ENCODE results near the gene SARDH. TPM values are rescaled to one million over a fixed set of nuclear protein-coding genes. Genes with fewer than 3 reads are reported as not detected.
"Not testable (repeated sequence)": the region's sequence is repeated elsewhere in the genome, so short reads cannot be mapped to it uniquely, and the experiment has no call there.

Gene SARDH
- total RNA-seq, 1 experiment from 2014 or later: 5.6 TPM

DNA sequence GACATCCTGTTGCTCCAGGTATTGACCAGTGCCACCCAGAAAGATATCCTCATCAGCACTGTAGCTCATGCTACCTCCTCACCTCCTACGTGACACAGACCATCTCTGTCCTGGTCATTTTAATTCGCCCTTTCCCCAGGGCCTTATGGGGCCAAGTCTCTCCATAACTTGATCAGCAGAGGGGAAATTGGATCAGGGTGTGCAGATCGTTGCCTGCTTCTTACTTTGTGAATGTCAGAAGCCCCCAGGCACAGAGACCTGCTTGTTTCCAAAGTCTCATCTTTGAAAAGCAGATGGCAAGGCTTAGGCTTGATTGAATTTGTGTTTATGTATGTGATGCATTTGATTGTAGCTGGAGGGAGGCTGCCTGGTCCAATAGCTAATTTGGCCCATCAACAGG, 110.8 kb downstream of the SARDH start:
- intact Hi-C loops (cut with micrococcal nuclease): no loop called here
- Histone ChIP-seq H3K4me1 (ENCODE audit: control insufficient read depth in 1 of 2, insufficient read depth in 2 of 2, low read length in 2 of 2) (no peaks in the 10 kb centered on the region; a peak in 1 of 4 replicates), H3K9me2 (ENCODE audit: insufficient read depth) (no peaks in the 10 kb centered on the region), H3K4me3 (replicated peaks in 1 of 2; ENCODE audit: low read depth in 1 of 2, low read length in 2 of 2) (no peak overlapping the region), H3K27me3 (ENCODE audit: insufficient read depth, low read length) (peaks cover 22% of the 10 kb centered on the region), H2AFZ (ENCODE audit: low read depth, low read length, poor library complexity, severe bottlenecking) (no peak overlapping the region), H3K9me3 (ENCODE audit: control insufficient read depth in 1 of 2, insufficient read depth in 1 of 2, low read depth in 1 of 2, low read length in 2 of 2) (no peaks in the 10 kb centered on the region), H3K79me2 (ENCODE audit: insufficient read depth, low read length) (no peaks in the 10 kb centered on the region), H3K36me3 (ENCODE audit: control insufficient read depth in 1 of 2, insufficient read depth in 2 of 2, low read length in 2 of 2) (no peaks in the 10 kb centered on the region), H4K20me1 (ENCODE audit: insufficient read depth) (no peaks in the 10 kb centered on the region), H3K27ac (ENCODE audit: low read depth, low read length) (no peak overlapping the region), H3K4me2 (ENCODE audit: low read length) (no peak overlapping the region), H3K9ac (ENCODE audit: low read length) (no peak overlapping the region)
- no TSS peak for BruUV-seq (replicated peaks)
- TF ChIP-seq, protein P1, sequence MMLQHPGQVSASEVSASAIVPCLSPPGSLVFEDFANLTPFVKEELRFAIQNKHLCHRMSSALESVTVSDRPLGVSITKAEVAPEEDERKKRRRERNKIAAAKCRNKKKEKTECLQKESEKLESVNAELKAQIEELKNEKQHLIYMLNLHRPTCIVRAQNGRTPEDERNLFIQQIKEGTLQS (IDR thresholded peaks at IDR 0.05): no peak
- TF ChIP-seq, protein P2, sequence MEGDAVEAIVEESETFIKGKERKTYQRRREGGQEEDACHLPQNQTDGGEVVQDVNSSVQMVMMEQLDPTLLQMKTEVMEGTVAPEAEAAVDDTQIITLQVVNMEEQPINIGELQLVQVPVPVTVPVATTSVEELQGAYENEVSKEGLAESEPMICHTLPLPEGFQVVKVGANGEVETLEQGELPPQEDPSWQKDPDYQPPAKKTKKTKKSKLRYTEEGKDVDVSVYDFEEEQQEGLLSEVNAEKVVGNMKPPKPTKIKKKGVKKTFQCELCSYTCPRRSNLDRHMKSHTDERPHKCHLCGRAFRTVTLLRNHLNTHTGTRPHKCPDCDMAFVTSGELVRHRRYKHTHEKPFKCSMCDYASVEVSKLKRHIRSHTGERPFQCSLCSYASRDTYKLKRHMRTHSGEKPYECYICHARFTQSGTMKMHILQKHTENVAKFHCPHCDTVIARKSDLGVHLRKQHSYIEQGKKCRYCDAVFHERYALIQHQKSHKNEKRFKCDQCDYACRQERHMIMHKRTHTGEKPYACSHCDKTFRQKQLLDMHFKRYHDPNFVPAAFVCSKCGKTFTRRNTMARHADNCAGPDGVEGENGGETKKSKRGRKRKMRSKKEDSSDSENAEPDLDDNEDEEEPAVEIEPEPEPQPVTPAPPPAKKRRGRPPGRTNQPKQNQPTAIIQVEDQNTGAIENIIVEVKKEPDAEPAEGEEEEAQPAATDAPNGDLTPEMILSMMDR (IDR thresholded peaks at IDR 0.05 in 2 of 3, conservative IDR thresholded peaks at IDR 0.05 in 1 of 3; ENCODE audit: borderline replicate concordance in 1 of 3, insufficient read depth in 1 of 3, low read depth in 2 of 3, low read length in 2 of 3): no peak
- ChIA-PET RAD21 (ENCODE audit: low non-redundant PET in 1 of 2, low total read pairs in 2 of 2, uncharacterized antibody in 2 of 2, unreplicated experiment in 2 of 2) (no interaction called here), POLR2A (no interaction called here), CTCF (no interaction called here)
- no peak for DNase-seq (ENCODE audit: low read depth, low spot score)
- no peak for ATAC-seq

DNA sequence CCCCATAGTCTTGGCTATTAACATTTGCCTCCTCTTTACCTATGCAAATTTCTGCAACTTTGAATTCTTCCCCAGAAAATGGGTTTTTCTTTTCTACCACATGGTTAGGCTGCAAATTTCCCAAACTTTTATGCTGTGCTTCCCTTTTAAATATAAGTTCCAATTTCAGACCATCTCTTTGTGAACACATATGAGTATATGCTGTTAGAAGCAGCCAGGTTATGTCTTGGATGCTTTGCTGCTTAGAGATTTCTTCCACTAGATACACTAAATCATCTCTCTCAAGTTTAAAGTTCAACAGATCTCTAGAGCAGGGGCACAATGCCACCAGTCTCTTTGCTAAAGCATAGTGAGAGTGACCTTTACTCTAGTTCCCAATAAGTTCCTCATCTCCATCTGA, 112.1 kb downstream of the SARDH start:
- intact Hi-C loops (cut with micrococcal nuclease): not testable (repeated sequence)

More for the DNA sequence above, 112.1 kb downstream of the SARDH start:
- POLR2A ChIA-PET; H3K4me3 ChIP-seq (replicated peaks in 1 of 2; ENCODE audit: low read depth in 1 of 2, low read length in 2 of 2); H3K4me2 ChIP-seq (ENCODE audit: low read length); DNase-seq (ENCODE audit: low read depth, low spot score); H3K9me3 ChIP-seq (ENCODE audit: control insufficient read depth in 1 of 2, insufficient read depth in 1 of 2, low read depth in 1 of 2, low read length in 2 of 2); ATAC-seq; CTCF ChIA-PET; H3K4me1 ChIP-seq (ENCODE audit: control insufficient read depth in 1 of 2, insufficient read depth in 2 of 2, low read length in 2 of 2); H2AFZ ChIP-seq (ENCODE audit: low read depth, low read length, poor library complexity, severe bottlenecking); H4K20me1 ChIP-seq (ENCODE audit: insufficient read depth); BruUV-seq (replicated peaks); H3K9ac ChIP-seq (ENCODE audit: low read length); RAD21 ChIA-PET (ENCODE audit: low non-redundant PET in 1 of 2, low total read pairs in 2 of 2, uncharacterized antibody in 2 of 2, unreplicated experiment in 2 of 2); H3K9me2 ChIP-seq (ENCODE audit: insufficient read depth); H3K36me3 ChIP-seq (ENCODE audit: control insufficient read depth in 1 of 2, insufficient read depth in 2 of 2, low read length in 2 of 2); H3K27ac ChIP-seq (ENCODE audit: low read depth, low read length); H3K79me2 ChIP-seq (ENCODE audit: insufficient read depth, low read length): not testable (repeated sequence)
- peaks cover 31% of the 10 kb centered on the region for H3K27me3 ChIP-seq (ENCODE audit: insufficient read depth, low read length)

All from HCT116 (cell line).